ENCODE results near the gene VSTM4.

VSTM4 gene

DNA sequence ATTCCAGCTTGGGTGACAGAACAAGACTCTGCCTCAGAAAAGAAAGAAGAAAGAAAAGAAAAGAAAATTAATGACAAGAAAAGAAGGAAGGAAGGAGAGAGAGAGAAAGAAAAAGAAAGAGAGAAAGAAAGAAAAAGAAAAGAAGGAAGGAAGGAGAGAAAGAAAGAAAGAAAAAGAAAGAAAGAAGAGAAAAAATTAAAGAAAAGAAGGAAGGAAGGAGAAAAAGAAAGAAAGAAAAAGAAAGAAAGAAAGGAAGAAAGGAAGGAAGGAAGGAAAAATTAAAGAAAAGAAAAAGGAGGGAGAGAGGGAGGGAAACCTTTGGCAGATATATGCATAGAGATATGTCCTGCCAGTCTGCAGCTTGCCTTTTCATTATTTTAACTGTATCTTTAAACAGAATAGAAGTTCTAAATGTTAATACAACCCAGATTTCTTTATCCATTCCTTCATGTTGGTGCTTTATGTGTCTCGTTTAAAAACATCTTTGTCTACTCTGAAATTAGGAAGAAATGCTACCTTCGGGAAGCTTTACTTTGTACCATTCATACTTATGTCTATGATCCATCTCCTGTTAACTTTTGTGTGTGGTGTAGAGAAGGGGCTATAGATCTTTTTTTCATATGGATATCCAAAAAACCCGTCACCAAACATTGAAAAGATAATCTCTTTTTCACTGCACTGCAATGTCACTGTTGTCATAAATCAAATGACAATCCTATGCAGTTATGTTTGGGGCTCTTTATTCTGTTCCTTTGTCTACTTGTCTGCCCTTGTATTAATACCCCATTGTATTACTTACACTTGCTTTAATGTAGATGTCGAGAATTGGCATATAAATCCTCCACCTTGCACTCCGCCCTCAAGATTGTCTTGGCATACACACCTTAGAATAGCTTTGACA lies 70.8 kb downstream of the VSTM4 start:
- no peak for DNase-seq (ENCODE audit: low read depth, low spot score)

DNA sequence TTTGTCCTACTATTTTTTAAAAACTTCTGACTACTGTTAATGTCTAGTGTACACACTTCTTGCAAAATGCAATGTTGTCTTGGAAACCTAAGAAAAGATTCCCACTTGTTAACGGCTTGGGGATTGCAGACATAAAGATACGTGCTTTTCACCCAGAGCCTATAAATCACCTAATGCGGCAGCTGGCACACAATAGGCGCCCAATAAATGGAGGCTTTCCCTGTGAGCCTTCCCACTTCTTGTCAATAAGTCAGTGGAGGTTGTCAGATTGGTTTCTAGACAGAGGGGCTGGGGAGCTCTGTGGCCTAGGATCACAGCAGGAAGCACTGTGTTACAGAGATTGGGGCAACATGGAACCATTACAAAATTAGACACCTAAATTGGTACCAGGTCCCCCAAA lies 74.7 kb downstream of the VSTM4 start:
- DNase-seq (ENCODE audit: low read depth, low spot score), result no peak

DNA sequence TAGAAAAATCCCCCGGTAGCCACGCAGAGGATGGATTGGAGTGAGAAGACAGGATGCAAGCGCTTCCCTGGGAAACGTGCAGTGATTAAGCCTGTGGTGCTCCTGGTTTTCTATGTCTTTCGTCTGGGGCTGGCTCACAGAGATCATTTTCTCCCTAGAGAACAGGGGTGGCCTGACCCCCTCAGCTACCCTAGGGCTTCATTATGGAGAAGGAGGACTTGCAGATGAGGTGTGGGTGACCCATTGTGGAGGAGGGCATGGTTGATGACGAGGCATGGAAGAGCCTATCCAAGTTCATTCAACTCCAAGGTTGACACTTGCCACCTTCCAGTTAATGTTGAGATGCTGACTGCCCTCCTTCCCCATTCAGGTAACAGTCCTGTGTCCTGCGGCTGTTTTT lies 75.9 kb downstream of the VSTM4 start:
- no peak for DNase-seq (ENCODE audit: low read depth, low spot score)

DNA sequence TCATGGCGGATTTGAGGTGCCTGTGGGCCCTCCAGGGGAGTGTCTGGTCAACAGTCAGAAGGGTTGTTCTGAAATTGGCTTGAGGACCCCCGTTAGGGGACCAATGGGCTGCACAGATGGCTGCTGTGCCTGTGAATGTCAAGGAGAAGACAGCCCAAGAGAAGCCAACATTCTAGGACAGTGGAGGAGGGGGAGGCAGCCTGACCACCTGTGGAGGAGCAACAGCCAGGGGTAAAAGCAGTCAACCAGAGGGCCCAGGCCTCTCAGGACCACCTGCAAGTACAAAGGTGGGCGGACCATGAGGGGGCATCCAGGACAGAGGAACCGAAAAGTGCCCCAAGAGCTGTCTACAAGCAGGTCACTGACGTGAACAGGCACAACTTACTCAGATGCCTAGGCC lies 76.6 kb downstream of the VSTM4 start:
- no peak for DNase-seq (ENCODE audit: low read depth, low spot score)

DNA sequence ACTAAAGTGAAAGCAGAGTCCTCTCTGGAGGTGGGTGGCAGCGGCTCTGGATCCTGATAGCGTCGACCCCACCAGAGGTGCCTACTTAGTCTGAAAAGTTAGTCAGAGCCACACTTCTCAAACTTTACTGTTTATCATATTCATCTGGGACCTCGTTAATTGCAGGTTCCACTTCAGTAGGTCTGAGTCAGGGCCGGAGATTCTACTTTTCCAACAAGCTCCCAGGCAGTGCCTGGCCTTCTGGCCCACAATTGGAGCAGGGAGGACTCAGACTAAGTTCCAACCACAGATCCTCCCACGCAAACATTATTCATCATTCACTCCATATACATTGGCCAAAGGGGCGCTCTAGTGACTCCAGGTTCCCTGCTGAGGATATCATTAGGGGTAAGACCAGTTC lies 78.1 kb downstream of the VSTM4 start:
- DNase-seq (ENCODE audit: low read depth, low spot score), result no peak

DNA sequence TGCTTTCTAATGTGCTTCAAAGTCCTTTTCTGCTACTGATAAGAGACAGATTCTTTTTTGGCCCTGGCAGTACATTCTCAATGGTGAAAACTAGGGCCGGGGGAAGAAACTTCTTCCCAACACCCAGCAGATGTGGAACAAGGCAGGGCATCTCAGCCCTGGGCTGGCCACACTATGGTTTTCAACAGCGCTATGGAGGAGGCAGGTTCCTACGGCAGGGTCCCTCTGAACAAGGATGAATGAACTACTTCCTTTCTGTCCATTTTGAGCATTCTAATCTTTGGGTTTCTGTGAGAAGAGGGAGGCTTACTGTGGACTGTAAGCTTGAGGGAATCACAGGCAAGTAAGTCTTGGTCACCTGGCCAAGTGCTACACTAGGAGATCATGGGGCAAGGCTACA lies 78.7 kb downstream of the VSTM4 start:
- no peak for DNase-seq (ENCODE audit: low read depth, low spot score)

DNA sequence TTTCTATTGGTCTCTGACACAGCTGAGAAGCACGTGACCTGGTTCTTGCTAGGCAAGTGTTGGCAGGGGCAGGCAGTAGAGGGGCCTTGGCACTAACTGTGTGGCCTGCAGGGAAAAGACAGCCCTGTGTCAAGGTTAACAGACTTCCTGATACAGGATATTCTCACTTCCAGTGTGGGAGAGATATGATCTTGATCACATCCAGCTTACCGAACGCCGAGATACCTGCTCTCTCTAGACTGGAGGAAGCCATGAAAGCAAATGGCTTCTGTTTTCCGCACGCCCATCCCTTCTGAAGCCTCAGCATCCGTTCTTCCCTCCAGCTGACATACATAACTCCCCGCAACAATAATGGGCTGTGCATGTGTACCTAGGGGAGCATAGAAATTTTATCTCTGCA lies 79.4 kb downstream of the VSTM4 start:
- DNase-seq (ENCODE audit: low read depth, low spot score), result no peak

DNA sequence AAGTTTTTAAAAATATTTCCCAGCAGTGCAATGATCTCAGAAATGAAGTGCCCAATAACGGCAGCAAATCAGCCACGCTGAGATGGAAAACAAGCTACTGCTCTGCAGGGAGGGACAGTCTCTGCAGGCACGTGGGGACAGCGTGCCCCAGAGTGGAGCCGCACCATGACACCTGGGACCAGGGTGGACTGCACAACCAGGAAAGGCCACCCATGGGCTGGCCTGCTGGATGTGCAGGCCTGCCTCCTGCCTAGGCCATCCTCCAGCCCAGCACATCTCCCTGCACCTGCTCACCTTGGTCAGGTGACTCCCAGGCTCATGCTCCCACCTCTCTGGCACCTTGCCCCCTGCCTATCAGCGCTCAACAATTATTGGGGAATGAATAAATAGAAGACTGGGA lies 80.4 kb downstream of the VSTM4 start:
- no peak for DNase-seq (ENCODE audit: low read depth, low spot score)

DNA sequence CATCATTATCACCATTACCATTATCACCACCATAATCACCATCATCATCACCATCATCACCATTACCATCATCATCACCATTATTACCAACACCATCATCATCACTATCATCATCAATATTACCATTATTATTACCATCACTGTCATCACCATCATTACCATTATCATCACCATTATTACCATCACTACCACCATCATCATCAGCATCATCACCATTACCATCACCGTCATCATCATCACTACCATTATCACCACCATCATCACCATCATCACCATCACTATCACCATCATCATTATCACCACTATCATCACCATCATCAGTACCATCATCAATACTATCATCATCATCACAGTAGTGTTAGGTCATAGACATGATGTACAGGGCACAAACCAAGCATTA lies 81.4 kb downstream of the VSTM4 start:
- no peak for DNase-seq (ENCODE audit: low read depth, low spot score)

DNA sequence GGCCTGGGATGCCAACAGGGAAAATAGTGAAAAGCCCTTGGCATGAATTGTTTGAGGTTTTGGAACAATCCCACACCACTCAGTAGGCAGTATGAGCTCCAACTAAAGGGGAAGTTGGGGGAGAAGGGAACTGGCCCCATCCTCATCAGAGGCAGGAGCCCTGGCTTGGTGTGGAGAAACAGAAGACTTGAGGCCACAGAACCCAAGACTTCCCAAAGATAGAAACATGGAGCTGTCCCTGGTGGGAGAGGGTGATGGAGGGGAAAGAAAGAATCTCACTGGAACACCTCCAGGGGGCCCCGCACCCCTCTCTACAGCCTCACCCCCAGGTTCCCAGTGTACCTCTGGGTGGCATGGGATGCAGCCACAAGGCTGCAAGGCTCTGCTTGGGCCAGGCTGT lies 85.7 kb downstream of the VSTM4 start:
- DNase-seq (ENCODE audit: low read depth, low spot score), result no peak

DNA sequence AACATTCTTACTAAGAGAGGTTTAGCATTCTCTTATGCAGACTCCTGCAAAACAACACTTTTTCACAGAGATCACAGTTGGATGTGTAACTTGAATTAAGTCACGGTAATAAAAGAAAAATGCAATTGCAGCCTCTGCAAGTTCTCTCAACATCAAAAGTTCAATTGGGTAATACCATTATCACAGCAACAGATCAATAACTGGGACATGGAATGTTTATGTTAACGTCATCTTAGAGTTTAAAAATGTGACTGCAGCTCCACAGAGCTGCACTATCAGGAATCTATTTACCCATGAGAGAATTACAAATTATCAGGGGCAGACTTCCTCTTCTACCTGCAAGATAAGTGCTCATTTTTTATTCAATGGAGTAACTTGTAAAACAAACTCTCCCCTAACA lies 86.7 kb downstream of the VSTM4 start:
- no peak for DNase-seq (ENCODE audit: low read depth, low spot score)

DNA sequence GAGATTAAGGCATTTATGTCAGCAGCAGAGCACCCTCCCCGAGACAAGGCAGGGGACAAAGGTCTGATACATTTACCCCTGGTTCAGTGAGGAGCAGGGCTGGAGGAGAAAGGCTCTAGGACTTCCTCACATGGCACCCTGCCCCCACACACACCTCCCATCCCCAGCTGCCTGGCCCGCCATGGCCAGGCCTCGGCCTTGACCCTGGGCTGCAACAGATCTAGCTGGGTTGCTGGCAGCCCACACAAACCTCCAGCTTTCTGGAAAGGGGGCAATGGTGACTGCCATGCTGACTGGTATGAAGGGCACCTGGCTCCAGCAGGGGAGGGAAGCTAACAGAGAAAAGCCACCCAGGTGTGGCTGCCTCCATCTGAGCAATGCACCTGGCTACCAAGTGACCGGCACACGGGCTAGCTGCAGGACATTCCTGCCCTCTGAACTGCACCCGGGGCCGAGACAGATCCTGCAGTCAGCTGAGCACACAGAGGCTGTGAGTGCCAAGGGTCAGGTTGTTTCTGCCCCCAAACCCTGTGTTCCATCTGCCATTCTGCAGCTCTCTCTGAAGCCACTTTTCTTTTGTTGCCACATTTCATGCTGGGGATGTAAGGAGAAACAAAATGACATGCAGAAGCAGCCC lies 89.9 kb downstream of the VSTM4 start:
- no peak for DNase-seq (ENCODE audit: low read depth, low spot score)

DNA sequence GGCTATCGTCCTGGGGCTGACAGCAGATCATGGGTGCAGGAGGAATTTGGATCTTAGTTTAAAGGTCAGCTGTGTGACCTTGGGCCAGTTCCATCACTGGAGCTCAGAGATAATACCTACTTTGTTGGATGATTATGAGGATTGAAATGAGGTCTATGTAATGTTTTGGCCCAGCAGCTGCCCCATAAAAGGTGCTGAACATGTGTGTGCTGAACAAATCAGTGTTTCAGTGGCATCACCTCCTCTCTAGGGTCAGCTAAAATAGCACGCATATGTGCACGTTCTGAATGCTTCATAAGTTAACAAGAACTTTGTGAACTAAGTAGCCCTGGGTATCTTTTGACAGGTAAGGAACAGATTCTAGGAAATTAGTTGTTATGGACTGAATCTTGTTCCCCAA lies 90.8 kb downstream of the VSTM4 start:
- no peak for DNase-seq (ENCODE audit: low read depth, low spot score)

DNA sequence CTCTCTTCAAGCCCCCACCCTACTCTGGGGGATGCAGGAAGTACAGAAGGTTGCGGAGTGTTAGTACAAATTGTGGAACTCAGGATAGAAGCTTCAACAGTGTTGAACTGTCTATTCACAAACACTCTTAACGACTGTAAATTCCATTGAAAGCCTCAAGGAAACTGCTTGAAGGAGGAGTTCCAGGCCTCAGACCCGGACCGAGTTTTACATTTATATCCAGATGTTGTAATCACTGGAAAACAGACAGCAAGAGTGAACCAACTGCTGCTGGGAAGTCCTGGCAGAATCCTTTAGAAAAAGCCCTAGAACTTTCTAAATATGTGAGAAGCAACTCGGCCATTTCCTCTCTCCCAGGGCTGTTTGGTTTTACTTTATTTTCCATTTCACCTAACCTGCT lies 91.6 kb downstream of the VSTM4 start:
- no peak for DNase-seq (ENCODE audit: low read depth, low spot score)

DNA sequence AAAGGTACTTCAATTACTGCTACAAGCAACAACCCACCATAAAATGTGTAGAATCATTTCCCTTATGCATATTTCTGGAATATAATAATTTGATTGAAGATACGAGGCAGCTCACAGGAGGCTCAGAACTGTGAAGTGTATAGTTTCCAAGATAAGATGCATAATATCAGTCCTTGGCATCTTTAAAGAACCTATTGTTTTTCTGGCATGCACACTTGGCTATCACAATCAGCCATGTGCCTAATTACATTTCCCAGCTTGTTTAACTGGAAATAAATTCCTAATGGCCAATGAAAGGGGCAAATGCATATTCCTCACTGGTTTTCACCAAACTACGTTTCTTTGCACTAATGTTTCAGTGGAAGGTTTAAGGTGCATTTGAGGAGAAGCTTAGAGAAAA lies 92.3 kb downstream of the VSTM4 start:
- no peak for DNase-seq (ENCODE audit: low read depth, low spot score)

DNA sequence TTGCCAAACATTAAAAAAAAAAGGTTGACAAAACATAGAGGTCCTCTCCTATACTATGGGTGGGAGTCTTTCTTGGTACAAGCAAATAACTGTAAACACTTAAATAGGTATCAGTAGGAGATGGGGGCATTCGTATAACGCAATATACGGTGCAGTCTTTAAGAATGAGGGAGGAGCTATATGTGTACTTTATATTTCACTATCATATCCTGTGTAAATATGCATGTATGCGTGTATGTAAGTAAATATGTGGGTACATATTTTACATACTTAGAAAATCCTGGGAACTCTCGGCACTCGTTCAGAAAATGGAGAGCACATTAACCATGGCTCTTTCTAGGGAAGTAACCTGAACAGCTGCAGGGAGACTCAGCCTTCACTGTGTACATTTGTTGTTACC lies 93.6 kb downstream of the VSTM4 start:
- DNase-seq (ENCODE audit: low read depth, low spot score), result no peak

DNA sequence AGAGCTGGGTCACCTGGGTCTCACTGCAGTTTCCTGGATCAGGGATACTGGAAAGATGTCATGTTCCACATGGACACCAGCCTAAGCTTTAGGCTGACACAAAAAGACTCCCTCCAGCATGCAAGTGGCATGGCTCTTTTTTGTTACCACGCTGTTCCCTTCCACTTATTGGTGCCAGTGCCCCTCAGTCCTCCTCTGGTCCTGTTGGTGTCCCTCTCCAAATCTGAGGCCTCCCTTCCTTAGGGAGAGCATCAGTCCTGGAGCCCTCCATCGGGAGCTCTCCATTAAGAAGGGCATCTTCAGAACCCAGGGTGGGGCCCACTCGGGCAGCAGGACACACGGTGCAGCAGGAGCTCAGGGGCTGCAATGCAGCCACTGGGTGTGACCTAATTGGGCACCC lies 99.6 kb downstream of the VSTM4 start:
- DNase-seq (ENCODE audit: low read depth, low spot score), result no peak

DNA sequence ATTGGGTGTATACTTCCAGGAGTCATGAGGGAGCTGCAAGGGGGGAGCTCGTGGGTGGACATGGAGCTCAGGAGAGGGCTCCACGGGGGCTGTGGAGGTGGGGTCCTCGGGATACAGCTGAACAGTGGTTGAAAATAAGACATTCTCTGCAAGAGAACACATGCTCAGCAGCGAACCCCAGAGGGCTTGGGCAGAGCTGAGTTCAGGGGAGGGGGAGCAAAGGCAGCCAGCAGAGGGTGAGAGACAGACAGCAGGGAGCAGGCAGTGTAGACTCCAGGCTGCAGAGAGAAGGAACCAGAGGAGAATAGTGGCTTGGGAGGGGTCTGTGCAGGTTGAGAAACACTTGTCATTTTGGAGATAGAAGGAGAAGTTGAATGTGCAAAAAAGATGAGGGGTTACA lies 102.7 kb downstream of the VSTM4 start:
- DNase-seq (ENCODE audit: low read depth, low spot score), result no peak

DNA sequence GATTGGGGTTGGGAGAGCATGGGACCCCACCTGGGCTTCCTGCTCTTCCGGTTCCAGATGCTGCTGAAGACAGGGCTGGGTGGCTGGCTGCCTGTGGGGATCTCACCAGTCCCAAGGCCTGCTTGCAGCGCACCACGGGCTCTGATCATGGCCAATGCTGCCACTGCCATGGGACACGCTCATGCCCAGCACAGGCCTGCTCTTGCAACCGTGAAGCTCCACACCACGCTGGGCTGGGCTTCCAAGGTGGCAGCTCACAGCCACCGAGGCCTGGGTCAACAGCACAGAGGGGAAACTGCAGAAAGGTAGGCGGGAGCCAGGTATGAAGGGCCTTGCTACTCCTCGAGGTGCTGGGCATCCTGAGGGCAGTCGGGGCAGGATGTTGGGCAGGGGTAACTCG lies 103.6 kb downstream of the VSTM4 start:
- no peak for DNase-seq (ENCODE audit: low read depth, low spot score)

DNA sequence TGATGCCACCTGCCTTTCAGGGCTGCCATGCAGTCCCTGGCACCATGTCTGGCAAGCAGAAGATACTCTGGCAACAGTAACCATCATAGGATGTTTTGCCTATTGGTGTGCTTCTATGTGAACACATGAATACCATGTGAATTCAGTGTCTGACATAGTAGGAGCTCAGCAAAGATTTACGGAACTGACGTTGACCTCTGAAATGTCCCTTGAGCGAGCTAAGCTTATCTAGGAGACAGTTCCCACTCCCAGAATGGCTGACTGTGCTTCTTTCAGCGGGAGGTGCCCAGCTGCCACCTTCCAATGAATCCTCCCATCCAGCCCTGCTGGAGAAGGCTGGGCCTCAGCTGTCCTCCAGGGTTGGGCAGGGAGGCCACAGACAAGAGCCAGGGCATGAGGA lies 104.5 kb downstream of the VSTM4 start:
- no peak for DNase-seq (ENCODE audit: low read depth, low spot score)

DNA sequence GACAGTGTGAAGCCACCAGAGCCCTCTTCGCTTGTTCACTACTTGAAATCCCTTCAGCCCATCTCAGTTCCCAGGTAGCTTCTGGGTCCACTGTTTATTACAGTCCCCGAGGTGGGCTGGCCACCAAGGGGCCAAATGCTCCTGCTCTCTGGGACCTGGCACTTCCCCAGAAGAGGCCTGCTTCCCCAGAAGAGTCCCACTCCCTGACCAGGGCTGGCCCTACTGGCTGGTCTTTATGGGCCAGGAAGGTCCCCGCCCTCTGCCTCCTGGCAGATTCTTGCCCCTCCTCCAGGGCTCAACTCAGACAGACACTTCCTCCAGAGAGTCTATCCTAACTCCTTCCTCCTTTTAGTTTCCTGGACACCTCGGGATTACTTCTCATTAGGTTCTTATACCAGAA lies 105.0 kb downstream of the VSTM4 start:
- no peak for DNase-seq (ENCODE audit: low read depth, low spot score)

DNA sequence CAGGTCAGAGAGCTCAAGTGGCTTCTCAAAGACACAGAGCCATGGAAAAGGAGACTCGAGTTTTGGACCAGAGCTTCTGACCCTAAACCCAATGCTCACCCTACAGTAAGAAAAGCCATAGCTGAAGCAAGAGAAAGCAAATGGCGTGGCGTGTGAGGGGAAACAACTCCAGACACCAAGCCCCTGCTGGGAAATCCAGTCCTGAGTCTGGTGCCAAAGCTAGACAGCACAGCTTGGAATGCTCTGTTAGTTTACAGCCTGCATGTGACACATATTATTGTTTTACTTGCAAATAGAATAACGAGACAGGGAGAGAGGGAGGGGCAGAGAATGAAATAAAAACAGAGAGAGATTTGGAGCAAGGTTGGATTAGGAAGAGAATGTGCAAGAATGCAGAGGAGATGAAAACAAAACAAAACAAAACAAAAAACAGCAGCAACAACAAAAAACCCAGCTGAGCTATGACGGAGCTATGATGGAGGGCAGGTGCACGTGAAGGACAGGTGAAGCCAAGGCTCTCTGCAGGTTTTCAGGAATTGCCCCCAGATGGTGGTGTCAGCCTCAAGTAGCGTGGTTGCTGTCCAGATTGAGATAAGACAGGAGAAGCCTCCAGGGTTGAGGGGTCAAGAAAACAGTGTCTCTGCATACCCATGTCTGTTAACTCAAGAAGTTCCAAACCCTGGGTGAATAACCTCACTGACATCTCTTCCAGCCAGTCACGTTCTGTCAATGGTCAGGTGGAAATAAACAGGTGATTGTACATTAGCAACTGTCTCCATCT lies 105.9 kb downstream of the VSTM4 start:
- DNase-seq (ENCODE audit: low read depth, low spot score), result no peak
